Trophoblast cell (in vitro differentiated cells and primary cell): ENCODE measurements around the gene SMG1.
"Not testable (repeated sequence)": the region's sequence is repeated elsewhere in the genome, so short reads cannot be mapped to it uniquely, and the experiment has no call there.

Source experiments
- DNase-seq, 2 donors: peaks; one replicate each; pipeline ENCODE4 v3.0.0-alpha.2; 2016
- H2AFZ ChIP-seq: 2 replicates; pipeline ENCODE4 v1.6.1; 2013; ENCODE audit warnings: low read length, moderate library complexity, mild to moderate bottlenecking; ENCODE audit not compliant: insufficient read depth, poor library complexity
- H2AK5ac ChIP-seq: 2 replicates; pipeline ENCODE4 v1.6.1; 2013; ENCODE audit warnings: mild to moderate bottlenecking, low read length
- H2BK120ac ChIP-seq: 2 replicates; pipeline ENCODE4 v1.6.1; 2013; ENCODE audit warnings: low read length, mild to moderate bottlenecking, moderate library complexity; ENCODE audit not compliant: insufficient read depth, poor library complexity
- H2BK12ac ChIP-seq: 2 replicates; pipeline ENCODE4 v1.6.1; 2013; ENCODE audit warnings: mild to moderate bottlenecking, low read length, moderate library complexity
- H2BK5ac ChIP-seq: 2 replicates; pipeline ENCODE4 v1.6.1; 2013; ENCODE audit warnings: low read length, low read depth, moderate library complexity, mild to moderate bottlenecking; ENCODE audit not compliant: poor library complexity
- H3K14ac ChIP-seq: 2 replicates; pipeline ENCODE4 v1.6.1; 2013; ENCODE audit warnings: mild to moderate bottlenecking, low read length
- H3K18ac ChIP-seq: 2 replicates; pipeline ENCODE4 v1.6.1; 2013; ENCODE audit warnings: mild to moderate bottlenecking, low read length
- H3K23ac ChIP-seq: 2 replicates; pipeline ENCODE4 v1.6.1; 2013; ENCODE audit warnings: low read length
- H3K27ac ChIP-seq: 2 replicates; pipeline ENCODE4 v1.5.1; 2013; ENCODE audit warnings: low read depth, mild to moderate bottlenecking, inconsistent platforms, low read length, moderate library complexity
- H3K27me3 ChIP-seq: 2 replicates; pipeline ENCODE4 v1.6.1; 2013; ENCODE audit warnings: inconsistent platforms, mild to moderate bottlenecking, low read length, moderate library complexity; ENCODE audit not compliant: insufficient read depth
- H3K36me3 ChIP-seq, 2 experiments: 1 replicate in 1 of 2; 2 replicates in 1 of 2; pipeline ENCODE4 v1.6.1; 2013; ENCODE audit warnings: low read length in 2 of 2, mild to moderate bottlenecking in 2 of 2, moderate library complexity in 1 of 2; ENCODE audit not compliant: insufficient read depth in 2 of 2, control insufficient read depth in 1 of 2
- H3K4ac ChIP-seq: 2 replicates; pipeline ENCODE4 v1.6.1; 2013; ENCODE audit warnings: low read depth, mild to moderate bottlenecking, low read length, moderate library complexity
- H3K4me1 ChIP-seq, 2 experiments: 1 replicate in 1 of 2; 2 replicates in 1 of 2; pipeline ENCODE4 v1.6.1; 2013; ENCODE audit warnings: low read length in 2 of 2, mild to moderate bottlenecking in 2 of 2, moderate library complexity in 1 of 2; ENCODE audit not compliant: insufficient read depth in 2 of 2, control insufficient read depth in 1 of 2
- H3K4me2 ChIP-seq: 2 replicates; pipeline ENCODE4 v1.6.1; 2013; ENCODE audit warnings: inconsistent platforms, mild to moderate bottlenecking, low read length, moderate library complexity
- H3K4me3 ChIP-seq: 2 replicates; pipeline ENCODE4 v1.5.1; 2013; ENCODE audit warnings: mild to moderate bottlenecking, low read depth, low read length, inconsistent platforms
- H3K79me1 ChIP-seq: one replicate; pipeline ENCODE4 v1.6.1; 2013; ENCODE audit warnings: low read length
- H3K79me2 ChIP-seq: 2 replicates; pipeline ENCODE4 v1.6.1; 2013; ENCODE audit warnings: low read length, mild to moderate bottlenecking; ENCODE audit not compliant: control insufficient read depth, insufficient read depth, poor library complexity
- H3K9ac ChIP-seq: 2 replicates; pipeline ENCODE4 v1.6.1; 2013; ENCODE audit warnings: mild to moderate bottlenecking, low read length
- H3K9me3 ChIP-seq: 2 replicates; pipeline ENCODE4 v1.6.1; 2013; ENCODE audit warnings: low read depth, mild to moderate bottlenecking, control low read depth, inconsistent platforms, low read length; ENCODE audit not compliant: insufficient read depth
- H4K12ac ChIP-seq: 2 replicates; pipeline ENCODE4 v1.6.1; 2013; ENCODE audit warnings: low read depth, mild to moderate bottlenecking, low read length, moderate library complexity
- H4K8ac ChIP-seq: 2 replicates; pipeline ENCODE4 v1.6.1; 2013; ENCODE audit warnings: low read depth, mild to moderate bottlenecking, low read length, moderate library complexity
- H4K91ac ChIP-seq: one replicate; pipeline ENCODE4 v1.6.1; 2013; ENCODE audit warnings: low read depth, mild to moderate bottlenecking, low read length, moderate library complexity
- whole genome bisulfite sequencing: extraction: QIAGEN DNeasy Blood & Tissue Kit; methylation state at CpG from one replicate; pipeline ENCODE4 v1.1.7; 2013; ENCODE audit warnings: missing lambda C conversion rate; ENCODE audit not compliant: insufficient read length, insufficient coverage; ENCODE audit errors: extremely low coverage; 5-methylcytosine and 5-hydroxymethylcytosine counted together

SMG1 gene

DNA sequence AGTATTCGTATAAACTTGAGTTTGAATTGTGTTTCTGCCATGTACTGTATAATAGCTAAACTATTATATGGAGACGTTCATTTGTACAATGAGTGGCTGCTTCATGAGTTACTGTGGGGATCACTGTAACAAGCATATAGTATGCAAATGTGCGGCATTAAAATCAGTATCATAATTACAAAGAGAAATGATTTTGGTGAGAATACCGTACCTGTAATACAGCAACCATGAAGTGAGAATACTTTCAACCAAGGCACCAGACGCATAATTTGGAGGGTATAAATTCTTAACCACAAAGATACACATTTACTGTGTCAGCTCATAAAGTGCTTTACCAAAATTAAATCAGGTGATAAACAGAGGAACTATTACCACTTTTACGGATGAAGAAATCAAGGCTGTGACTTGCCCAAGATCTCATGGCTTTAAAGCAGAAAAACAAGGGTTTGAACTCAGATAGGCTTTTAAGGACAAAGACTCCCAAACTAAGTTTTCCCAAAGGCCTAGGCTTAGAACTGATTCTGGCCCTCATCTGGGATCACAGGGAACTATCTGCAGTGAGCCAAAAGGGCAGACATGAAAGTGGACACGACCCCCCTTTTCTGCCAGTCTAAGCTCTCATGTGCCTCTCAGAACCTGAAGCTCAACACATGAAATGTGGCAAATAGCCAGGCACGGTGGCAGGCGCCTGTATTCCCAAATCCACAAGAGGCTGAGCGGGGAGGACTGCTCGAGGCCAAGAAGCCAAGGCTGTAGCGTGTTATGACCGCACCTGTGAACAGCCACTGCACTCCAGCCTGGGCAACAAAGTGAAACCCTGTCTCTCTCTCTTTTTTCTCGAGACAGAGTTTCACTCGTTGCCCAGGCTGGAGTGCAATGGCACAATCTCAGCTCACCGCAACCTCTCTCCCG lies 142.5 kb downstream of the SMG1 start:
- Histone ChIP-seq H3K4me3 (no peak overlapping the region), H3K14ac (no peak overlapping the region), H2AFZ (no peak overlapping the region), H3K27me3 (no peaks in the 10 kb centered on the region), H4K8ac (no peak overlapping the region), H3K9ac (no peak overlapping the region), H3K4me2 (no peak overlapping the region), H3K27ac (no peak overlapping the region), H4K91ac (no peak overlapping the region), H4K12ac (peak overlapping the region; percentile 80), H2AK5ac (no peak overlapping the region), H3K9me3 (no peaks in the 10 kb centered on the region), H3K79me1 (no peaks in the 10 kb centered on the region), H3K4ac (no peak overlapping the region), H2BK12ac (no peak overlapping the region), H3K4me1 (peaks cover 6 to 12% of the 10 kb centered on the region in 2 experiments), H2BK120ac (no peak overlapping the region), H3K23ac (no peak overlapping the region), H2BK5ac (no peak overlapping the region), H3K36me3 (peaks cover 33 to 58% of the 10 kb centered on the region in 2 experiments), H3K79me2 (peaks cover 7% of the 10 kb centered on the region), H3K18ac (no peak overlapping the region)
- DNase-seq: no peak
- WGBS: no CpG with 5 or more reads among the region's 17 CpGs

DNA sequence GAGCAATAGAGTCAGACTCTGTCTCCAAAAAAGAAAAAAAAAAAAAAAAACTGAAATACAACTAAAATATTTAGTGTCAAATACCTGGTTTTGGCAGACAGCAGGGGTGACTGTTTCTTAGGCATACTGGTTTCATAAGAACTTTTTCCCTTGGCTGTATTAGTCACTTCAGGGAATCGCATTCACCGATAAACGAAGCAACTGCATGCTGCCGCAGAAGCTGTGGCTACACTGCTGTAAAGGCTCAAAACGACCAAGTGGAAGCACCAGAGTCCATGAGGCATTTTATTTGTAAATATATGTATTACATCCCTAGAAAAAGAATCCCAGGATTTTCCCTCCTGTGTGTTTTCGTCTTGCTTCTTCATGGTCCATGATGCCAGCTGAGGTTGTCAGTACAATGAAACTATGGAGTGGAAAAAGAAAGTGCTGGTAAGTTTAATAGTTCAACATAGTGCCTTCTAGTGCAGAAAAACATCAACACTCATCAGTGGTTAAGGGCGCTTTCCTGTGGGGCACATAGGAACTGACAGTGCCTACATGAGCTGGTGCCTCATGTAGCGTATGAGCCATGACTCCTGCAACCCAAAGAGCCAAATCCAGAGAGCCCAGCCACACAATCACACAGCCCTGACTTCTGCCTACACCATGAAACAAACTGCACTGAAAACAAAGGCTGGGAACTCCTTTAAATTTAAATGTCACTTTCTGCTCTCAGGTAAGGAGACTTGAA lies 143.3 kb downstream of the SMG1 start:
- peaks cover 30 to 52% of the 10 kb centered on the region in 2 experiments for H3K36me3 ChIP-seq
- no CpG with 5 or more reads among the region's 8 CpGs for WGBS

DNA sequence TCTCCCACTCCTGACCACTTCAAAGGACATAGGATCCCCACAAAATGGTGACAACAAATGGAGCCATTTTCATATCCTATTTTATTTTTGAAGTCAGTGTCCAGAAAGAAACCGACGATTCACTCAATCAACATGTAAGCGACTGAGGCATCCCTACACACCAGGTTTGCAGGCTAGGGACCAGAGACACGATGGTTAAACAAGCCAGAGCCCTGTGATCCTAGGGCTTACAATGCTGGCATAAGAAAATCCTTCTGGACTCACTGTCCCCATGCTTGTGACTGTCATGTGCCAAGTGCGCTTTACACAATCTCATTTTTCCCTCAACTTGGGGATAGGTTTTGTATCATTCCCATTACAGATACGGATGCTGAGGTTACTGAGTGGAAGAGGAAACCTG lies 145.0 kb downstream of the SMG1 start:
- H4K91ac ChIP-seq, H3K18ac ChIP-seq, H3K27me3 ChIP-seq, H3K9ac ChIP-seq, H3K79me2 ChIP-seq, H2BK120ac ChIP-seq, H3K27ac ChIP-seq, H2AFZ ChIP-seq, H3K14ac ChIP-seq, H3K9me3 ChIP-seq, H3K4me3 ChIP-seq, H2BK5ac ChIP-seq, H3K4ac ChIP-seq, H3K4me2 ChIP-seq, DNase-seq, H2AK5ac ChIP-seq, H3K23ac ChIP-seq, H2BK12ac ChIP-seq, H4K12ac ChIP-seq, H4K8ac ChIP-seq, H3K79me1 ChIP-seq, H3K4me1 ChIP-seq: not testable (repeated sequence)
- whole genome bisulfite sequencing: no CpG with 5 or more reads among the region's 6 CpGs
- H3K36me3 ChIP-seq: peaks cover 23 to 36% of the 10 kb centered on the region in 2 experiments

More for the DNA sequence above, 143.3 kb downstream of the SMG1 start:
- Histone ChIP-seq H2AFZ (no peak overlapping the region), H4K8ac (no peak overlapping the region), H2BK12ac (no peak overlapping the region), H3K79me2 (peaks cover 4% of the 10 kb centered on the region), H2BK120ac (no peak overlapping the region), H3K27me3 (no peaks in the 10 kb centered on the region), H3K4me3 (no peak overlapping the region), H3K4me2 (no peak overlapping the region), H3K9me3 (no peaks in the 10 kb centered on the region), H3K27ac (no peak overlapping the region), H3K14ac (no peak overlapping the region), H3K79me1 (no peaks in the 10 kb centered on the region), H4K91ac (no peak overlapping the region), H3K9ac (no peak overlapping the region), H4K12ac (no peak overlapping the region), H2BK5ac (no peak overlapping the region), H3K4ac (no peak overlapping the region), H2AK5ac (no peak overlapping the region), H3K23ac (no peak overlapping the region), H3K4me1 (peaks cover 6 to 9% of the 10 kb centered on the region in 2 experiments), H3K18ac (no peak overlapping the region)
- no peak for DNase-seq

DNA sequence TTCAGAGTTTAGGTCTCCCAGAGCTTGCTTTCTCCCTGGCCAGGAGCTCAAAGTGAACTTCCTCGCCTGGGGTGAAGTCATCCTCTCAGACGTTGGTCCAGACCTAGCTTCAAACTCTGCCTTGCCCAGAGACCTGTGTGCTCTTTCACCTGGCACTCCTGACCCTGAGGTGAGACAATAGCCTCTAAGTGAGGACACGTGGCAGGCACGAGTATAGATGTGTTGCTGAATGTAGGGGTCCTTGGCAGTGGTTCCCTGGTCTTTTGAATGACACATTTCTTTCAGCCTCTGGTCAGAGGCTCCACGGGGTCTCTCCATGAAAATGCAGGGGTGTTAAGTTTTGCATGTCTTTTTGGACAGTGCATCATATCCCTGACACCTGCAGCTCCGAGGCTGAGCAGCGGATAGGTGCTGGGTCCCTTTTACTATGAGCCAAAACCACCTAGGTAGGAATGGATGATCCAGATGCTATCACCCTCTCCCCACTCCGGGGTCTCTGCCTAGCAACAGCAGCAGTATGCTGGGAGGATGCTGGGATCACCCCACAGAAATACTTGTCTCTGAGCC lies 145.7 kb downstream of the SMG1 start:
- H4K12ac ChIP-seq, H3K79me1 ChIP-seq, H2AFZ ChIP-seq, H3K4me2 ChIP-seq, H4K91ac ChIP-seq, H3K27me3 ChIP-seq, H2BK12ac ChIP-seq, H2AK5ac ChIP-seq, DNase-seq, H3K9me3 ChIP-seq, H2BK120ac ChIP-seq, H2BK5ac ChIP-seq, H3K4ac ChIP-seq, H3K79me2 ChIP-seq, H3K27ac ChIP-seq, H3K4me3 ChIP-seq, H3K18ac ChIP-seq, H4K8ac ChIP-seq, H3K4me1 ChIP-seq, H3K23ac ChIP-seq, H3K14ac ChIP-seq, H3K9ac ChIP-seq: not testable (repeated sequence)
- H3K36me3 ChIP-seq: peaks cover 19 to 30% of the 10 kb centered on the region in 2 experiments
- no CpG with 5 or more reads among the region's 8 CpGs for WGBS
